GM20431 (cell line): Measurements from ENCODE around the gene TNP1.

Source experiments
- in situ Hi-C: fragments of 300-500 bp; cut with MseI, MboI; formaldehyde crosslinking; loops from one replicate; pipeline ENCODE4 v1.15.0; 2020; ENCODE audit warnings: low sequenced_read_pairs; ENCODE audit not compliant: unreplicated experiment

Gene TNP1

GRCh38 chr2:216877085-216877484 lies 17.2 kb upstream of the TNP1 start:
- in situ Hi-C loops = no loop called here

- in situ Hi-C loops = no loop called here
Observed at GRCh38 chr2:216875862-216876261, 16.0 kb upstream of the TNP1 start.

- in situ Hi-C loops = no loop called here
Observed at GRCh38 chr2:216873573-216873972, 13.7 kb upstream of the TNP1 start.

GRCh38 chr2:216872624-216873023 lies 12.8 kb upstream of the TNP1 start:
- in situ Hi-C loops = no loop called here

GRCh38 chr2:216872040-216872439 lies 12.2 kb upstream of the TNP1 start:
- in situ Hi-C loops = no loop called here

GRCh38 chr2:216871333-216871934 lies 11.6 kb upstream of the TNP1 start:
- in situ Hi-C loops = no loop called here

GRCh38 chr2:216870508-216871332 lies 10.9 kb upstream of the TNP1 start:
- in situ Hi-C loops = no loop called here

- in situ Hi-C loops = no loop called here
Observed at GRCh38 chr2:216866515-216867095, 6.7 kb upstream of the TNP1 start.

- in situ Hi-C loops = no loop called here
Observed at GRCh38 chr2:216865658-216866057, 5.8 kb upstream of the TNP1 start.

GRCh38 chr2:216863946-216864345 lies 4.1 kb upstream of the TNP1 start:
- in situ Hi-C loops = no loop called here

GRCh38 chr2:216862628-216863398 lies 2.9 kb upstream of the TNP1 start:
- in situ Hi-C loops = no loop called here

- in situ Hi-C loops = no loop called here
Observed at GRCh38 chr2:216860426-216861137, 718 bp upstream of the TNP1 start.

- in situ Hi-C loops = no loop called here
Observed at GRCh38 chr2:216858312-216858711, 1.6 kb downstream of the TNP1 start.

GRCh38 chr2:216857131-216857550 lies 2.7 kb downstream of the TNP1 start:
- in situ Hi-C loops = no loop called here

GRCh38 chr2:216856406-216857065 lies 3.3 kb downstream of the TNP1 start:
- in situ Hi-C loops = no loop called here

- in situ Hi-C loops = no loop called here
Observed at GRCh38 chr2:216855605-216856004, 4.3 kb downstream of the TNP1 start.

- in situ Hi-C loops = no loop called here
Observed at GRCh38 chr2:216855079-216855478, 4.8 kb downstream of the TNP1 start.

GRCh38 chr2:216851486-216852090 lies 8.3 kb downstream of the TNP1 start:
- in situ Hi-C loops = no loop called here

- in situ Hi-C loops = no loop called here
Observed at GRCh38 chr2:216850665-216851322, 9.1 kb downstream of the TNP1 start.
